ENCODE results near the gene MTUS2. TPM values are rescaled to one million over a fixed set of nuclear protein-coding genes. Genes with fewer than 3 reads are reported as not detected.

Gene MTUS2
- total RNA-seq, 1 donor from 2014 or later: 0.90 TPM

- Mint-ChIP-seq H3K27ac (ENCODE audit: unreplicated experiment) (no peak overlapping the region), H3K36me3 (ENCODE audit: low read depth, unreplicated experiment) (no peaks in the 10 kb centered on the region), H3K4me1 (ENCODE audit: unreplicated experiment) (peaks cover 9% of the 10 kb centered on the region), H3K27me3 (ENCODE audit: unreplicated experiment) (no peaks in the 10 kb centered on the region), H3K4me3 (ENCODE audit: unreplicated experiment) (no peak overlapping the region), H3K9me3 (ENCODE audit: unreplicated experiment) (no peaks in the 10 kb centered on the region)
- TF ChIP-seq, protein P1, sequence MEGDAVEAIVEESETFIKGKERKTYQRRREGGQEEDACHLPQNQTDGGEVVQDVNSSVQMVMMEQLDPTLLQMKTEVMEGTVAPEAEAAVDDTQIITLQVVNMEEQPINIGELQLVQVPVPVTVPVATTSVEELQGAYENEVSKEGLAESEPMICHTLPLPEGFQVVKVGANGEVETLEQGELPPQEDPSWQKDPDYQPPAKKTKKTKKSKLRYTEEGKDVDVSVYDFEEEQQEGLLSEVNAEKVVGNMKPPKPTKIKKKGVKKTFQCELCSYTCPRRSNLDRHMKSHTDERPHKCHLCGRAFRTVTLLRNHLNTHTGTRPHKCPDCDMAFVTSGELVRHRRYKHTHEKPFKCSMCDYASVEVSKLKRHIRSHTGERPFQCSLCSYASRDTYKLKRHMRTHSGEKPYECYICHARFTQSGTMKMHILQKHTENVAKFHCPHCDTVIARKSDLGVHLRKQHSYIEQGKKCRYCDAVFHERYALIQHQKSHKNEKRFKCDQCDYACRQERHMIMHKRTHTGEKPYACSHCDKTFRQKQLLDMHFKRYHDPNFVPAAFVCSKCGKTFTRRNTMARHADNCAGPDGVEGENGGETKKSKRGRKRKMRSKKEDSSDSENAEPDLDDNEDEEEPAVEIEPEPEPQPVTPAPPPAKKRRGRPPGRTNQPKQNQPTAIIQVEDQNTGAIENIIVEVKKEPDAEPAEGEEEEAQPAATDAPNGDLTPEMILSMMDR (IDR thresholded peaks at IDR 0.05; ENCODE audit: unreplicated experiment): no peak
- no peak for DNase-seq (ENCODE audit: low spot score)
Measured at GRCh38 chr13:29434217-29434945, 614.2 kb downstream of the MTUS2 start.

DNA sequence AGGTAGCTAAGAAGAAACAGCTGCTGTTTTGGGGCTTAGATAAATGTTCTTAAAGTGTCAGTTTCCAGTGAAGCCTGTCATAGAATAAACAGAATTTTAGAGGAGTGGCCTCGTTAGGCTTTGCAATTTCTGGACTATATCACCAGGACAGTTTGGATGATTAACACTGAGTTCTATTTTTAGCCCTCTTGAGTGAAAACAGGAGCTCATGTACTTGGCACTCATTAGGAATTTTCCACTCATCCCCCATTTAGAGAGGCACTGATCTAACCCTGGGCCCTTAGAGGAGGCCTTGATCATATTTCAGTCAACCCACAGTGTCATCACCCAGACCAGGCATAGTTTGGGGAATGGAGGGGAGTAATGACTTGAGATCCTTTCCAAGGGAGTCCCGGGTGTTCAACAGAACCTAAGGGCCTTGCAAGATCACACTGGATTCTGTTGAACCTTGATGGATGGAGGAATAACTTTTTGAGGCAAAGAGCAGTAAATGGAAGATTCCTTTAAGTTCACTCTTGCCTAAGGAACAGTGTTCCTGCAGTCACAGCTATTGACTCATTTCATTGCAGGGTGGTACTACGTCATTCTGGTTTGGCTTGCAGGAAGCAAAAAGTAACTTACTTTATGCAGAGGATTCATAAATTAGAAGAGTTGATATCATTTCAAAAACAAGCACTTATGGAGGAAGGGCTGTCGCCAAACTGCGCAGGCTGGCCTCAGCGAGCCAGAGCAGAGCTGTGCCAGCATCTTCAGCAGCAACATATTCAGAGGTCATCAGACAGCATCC, 615.2 kb downstream of the MTUS2 start:
- H3K4me1 Mint-ChIP-seq (ENCODE audit: unreplicated experiment): peaks cover 9% of the 10 kb centered on the region
- H3K27ac Mint-ChIP-seq (ENCODE audit: unreplicated experiment): no peak overlapping the region
- TF ChIP-seq, protein P1 (IDR thresholded peaks at IDR 0.05; ENCODE audit: unreplicated experiment): no peak
- no peaks in the 10 kb centered on the region for H3K27me3 Mint-ChIP-seq (ENCODE audit: unreplicated experiment)
- H3K4me3 Mint-ChIP-seq (ENCODE audit: unreplicated experiment): no peak overlapping the region
- DNase-seq (ENCODE audit: low spot score): no peak
- no peaks in the 10 kb centered on the region for H3K36me3 Mint-ChIP-seq (ENCODE audit: low read depth, unreplicated experiment)
- H3K9me3 Mint-ChIP-seq (ENCODE audit: unreplicated experiment): no peaks in the 10 kb centered on the region

DNA sequence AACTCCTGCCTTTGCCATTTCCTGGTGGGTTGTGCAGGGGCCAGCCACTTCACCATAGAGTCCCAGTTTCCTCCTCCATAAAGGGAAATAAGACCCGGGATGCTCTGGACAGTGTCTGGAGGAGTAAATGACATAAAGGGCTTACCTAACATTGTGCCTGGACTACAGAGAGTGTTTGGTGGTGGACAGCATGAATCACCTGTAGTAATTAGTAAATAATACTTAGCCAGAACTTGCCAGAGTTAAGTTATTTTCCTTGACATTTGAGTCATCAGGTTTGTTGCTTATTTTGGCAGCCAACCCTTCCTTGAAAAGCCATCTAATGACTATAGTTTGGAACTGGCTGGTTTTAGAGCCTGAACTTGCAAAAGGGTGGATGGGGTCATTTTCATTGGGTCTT, 616.2 kb downstream of the MTUS2 start:
- H3K27ac Mint-ChIP-seq (ENCODE audit: unreplicated experiment): no peak overlapping the region
- H3K9me3 Mint-ChIP-seq (ENCODE audit: unreplicated experiment): no peaks in the 10 kb centered on the region
- no peaks in the 10 kb centered on the region for H3K36me3 Mint-ChIP-seq (ENCODE audit: low read depth, unreplicated experiment)
- H3K4me3 Mint-ChIP-seq (ENCODE audit: unreplicated experiment): no peak overlapping the region
- H3K4me1 Mint-ChIP-seq (ENCODE audit: unreplicated experiment): peaks cover 9% of the 10 kb centered on the region
- TF ChIP-seq, protein P1 (IDR thresholded peaks at IDR 0.05; ENCODE audit: unreplicated experiment): no peak
- no peak for DNase-seq (ENCODE audit: low spot score)
- no peaks in the 10 kb centered on the region for H3K27me3 Mint-ChIP-seq (ENCODE audit: unreplicated experiment)

DNA sequence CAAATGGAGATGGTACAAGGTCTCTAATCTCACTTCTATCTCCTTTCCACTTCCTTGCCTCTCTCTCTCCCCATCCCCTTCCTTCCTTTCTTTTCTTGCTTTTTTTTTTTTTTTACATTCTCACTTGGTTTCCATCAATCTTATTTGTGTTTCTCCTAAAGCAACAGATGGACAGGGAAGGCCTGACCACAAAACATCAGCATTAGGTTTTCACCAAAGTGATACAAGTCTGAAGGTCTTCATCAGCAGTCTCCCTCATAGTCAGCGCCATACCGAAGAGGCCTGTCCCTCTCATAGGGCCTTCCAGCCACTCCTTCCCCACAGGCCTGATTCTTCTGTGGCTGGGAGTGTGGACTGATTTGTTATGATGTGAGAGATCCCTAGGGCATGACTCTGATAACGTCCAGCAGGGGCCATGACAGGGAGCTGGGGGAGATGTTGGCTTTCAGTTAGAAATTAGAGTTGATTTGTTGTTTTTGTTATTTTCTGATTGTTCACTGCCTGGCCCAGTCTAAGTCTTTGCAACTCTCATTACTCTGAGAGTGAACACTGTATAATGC, 616.7 kb downstream of the MTUS2 start:
- no peak overlapping the region for H3K27ac Mint-ChIP-seq (ENCODE audit: unreplicated experiment)

More for the DNA sequence above, 616.7 kb downstream of the MTUS2 start:
- Mint-ChIP-seq H3K4me3 (ENCODE audit: unreplicated experiment) (no peak overlapping the region), H3K36me3 (ENCODE audit: low read depth, unreplicated experiment) (no peaks in the 10 kb centered on the region), H3K9me3 (ENCODE audit: unreplicated experiment) (no peaks in the 10 kb centered on the region), H3K4me1 (ENCODE audit: unreplicated experiment) (peaks cover 9% of the 10 kb centered on the region), H3K27me3 (ENCODE audit: unreplicated experiment) (no peaks in the 10 kb centered on the region)
- DNase-seq (ENCODE audit: low spot score): no peak
- TF ChIP-seq, protein P1 (IDR thresholded peaks at IDR 0.05; ENCODE audit: unreplicated experiment): no peak
